SH-SY5Y (cell line): ENCODE data around the gene TBCEL.
A peak's percentile ranks its signal among the peaks of the same experiment; 100 is the strongest.

Experiments used
- GATA2 ChIP-seq: IDR thresholded peaks from 2 replicates; pipeline ENCODE4 v1.6.1; 2011; ENCODE audit warnings: mild to moderate bottlenecking, low read depth, low read length
- GATA3 ChIP-seq: IDR thresholded peaks from 2 replicates; pipeline ENCODE4 v1.6.1; 2011; ENCODE audit warnings: low read depth, mild to moderate bottlenecking, low read length, moderate library complexity

The TBCEL gene

DNA sequence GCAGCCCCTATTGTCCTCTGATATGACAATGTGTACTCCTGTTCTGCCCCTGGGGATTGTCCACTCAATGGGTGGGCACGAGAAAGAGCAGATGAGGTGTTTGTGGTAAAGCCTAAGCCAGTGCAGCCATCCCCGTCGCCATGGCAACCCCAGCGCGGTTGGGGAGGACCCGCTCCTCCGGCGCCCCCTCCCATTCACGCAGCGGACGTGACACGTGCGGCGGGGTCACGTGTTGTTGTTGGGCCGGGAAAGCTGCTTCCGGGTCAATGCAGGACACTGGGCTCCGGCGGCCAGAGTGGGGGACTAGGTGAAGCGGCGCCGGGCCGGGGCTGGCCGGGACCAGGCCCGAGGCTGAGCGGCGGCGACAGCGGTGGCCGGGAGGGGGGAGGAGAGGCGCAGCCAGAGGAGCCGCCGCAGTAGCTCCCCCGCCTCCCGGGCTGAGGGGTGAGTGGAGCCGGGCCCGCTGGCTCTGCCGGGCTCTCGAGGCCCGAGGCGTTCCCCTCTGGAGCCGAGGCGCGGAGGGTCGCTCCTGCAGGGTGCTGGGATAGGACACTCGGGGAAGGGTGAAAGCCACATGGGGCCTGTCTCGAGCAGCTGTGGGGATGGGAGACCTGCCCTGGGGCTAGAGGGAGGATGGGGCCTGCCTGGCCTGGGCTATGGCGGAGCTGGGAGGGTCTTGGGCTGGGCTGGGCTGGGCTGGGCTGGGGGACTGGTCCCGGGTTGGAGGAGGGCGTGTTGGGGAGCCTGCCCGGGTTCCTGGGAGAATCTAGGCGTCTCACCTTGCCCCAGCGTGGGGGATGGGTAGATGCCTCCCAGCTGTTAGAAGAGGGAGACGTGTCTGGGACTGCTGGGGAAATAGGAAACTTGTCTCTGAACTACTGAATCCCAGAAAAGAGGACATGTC, at the start of gene TBCEL:
TSS of gene TBCEL (plus strand) at position 255 of the 904 bp plus-strand sequence. CDS start 21,589 bp downstream, outside the sequence.
- no peak for TF ChIP-seq GATA2
- no peak for TF ChIP-seq GATA3

DNA sequence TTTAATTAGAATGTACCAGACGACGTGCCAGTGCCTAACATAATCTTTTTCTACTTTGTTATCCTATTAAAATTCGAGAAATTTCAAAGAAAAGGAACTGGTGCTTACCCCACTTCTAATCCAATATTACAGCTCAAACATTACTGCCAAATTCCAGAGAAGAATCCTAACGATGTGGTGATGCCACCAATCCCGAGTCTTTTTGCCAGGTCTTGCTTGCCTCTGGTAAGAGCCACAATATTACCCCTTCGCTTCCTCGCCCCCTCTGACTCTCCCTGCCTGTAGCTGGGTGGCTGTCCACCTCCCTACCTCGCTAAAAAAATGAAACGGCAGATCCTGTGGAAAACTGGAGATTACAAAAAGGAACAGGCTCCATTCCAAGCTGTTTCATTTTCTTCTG, 49.4 kb upstream of the TBCEL start:
- TF ChIP-seq GATA3 (no peak), GATA2 (no peak)

DNA sequence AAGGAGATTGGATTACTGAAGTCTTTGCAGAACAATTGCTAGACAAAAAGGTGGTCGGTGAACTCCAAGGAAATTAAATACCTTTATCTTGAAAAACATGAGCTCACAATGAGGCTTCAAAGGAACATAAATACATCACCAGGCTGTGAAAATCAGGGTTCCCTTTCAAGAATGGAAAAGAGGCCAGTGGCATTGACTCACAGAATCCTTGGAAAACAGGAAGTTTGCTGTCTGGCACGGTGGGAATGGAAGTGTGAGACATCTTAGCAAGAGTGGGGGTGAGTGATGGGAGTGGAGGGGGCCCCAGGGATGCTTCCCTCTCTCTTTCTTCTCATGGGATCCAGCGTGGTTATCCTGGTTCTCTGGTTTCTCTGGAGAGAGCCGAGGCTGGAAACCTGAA, 48.9 kb upstream of the TBCEL start:
- TF ChIP-seq GATA2, result no peak
- no peak for TF ChIP-seq GATA3

DNA sequence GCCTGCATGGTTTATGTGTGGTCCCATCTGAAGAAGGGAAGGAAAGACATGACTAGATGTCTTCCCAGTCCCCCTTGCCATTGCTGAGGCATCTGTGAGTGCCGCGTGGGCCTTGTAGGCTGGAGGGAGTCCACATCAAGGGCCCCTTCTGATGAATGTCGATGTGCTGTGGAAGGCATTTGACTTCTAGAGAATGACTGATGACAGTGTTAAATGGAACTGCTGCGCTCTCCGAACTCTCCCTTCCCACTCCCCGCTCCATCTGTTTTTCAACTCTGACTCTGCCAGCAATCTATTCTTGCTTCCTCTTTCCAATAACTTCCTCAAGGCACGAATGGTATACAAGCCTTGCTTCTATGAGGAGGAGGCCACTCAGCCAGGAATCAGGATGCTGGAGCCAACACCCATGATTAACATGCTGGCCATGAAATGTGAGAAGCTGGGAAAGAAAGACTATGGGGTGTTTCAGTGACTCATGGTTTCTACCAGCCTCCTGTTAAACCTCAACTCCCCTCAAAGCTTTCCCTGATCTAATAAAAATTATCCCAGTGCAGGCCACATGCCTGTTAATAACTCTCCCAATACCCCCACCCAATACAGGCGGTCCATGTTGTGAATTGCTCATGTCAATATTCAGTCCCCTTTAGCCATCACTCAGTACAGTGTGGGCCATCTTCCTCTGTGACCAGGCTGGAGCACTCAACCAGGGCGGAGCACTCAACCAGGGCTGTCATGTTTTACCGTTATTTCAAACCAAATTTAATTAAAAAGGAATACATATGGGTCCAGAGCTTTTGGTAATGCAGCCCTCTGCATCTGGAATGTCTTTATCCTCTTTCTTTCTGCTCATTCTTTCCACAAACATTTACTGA, 46.4 kb upstream of the TBCEL start:
- no peak for TF ChIP-seq GATA3
- no peak for TF ChIP-seq GATA2

- TF ChIP-seq GATA2, result no peak
- no peak for TF ChIP-seq GATA3
These were observed 45.2 kb upstream of the TBCEL start for GRCh38 chr11:120978701-120979100.

DNA sequence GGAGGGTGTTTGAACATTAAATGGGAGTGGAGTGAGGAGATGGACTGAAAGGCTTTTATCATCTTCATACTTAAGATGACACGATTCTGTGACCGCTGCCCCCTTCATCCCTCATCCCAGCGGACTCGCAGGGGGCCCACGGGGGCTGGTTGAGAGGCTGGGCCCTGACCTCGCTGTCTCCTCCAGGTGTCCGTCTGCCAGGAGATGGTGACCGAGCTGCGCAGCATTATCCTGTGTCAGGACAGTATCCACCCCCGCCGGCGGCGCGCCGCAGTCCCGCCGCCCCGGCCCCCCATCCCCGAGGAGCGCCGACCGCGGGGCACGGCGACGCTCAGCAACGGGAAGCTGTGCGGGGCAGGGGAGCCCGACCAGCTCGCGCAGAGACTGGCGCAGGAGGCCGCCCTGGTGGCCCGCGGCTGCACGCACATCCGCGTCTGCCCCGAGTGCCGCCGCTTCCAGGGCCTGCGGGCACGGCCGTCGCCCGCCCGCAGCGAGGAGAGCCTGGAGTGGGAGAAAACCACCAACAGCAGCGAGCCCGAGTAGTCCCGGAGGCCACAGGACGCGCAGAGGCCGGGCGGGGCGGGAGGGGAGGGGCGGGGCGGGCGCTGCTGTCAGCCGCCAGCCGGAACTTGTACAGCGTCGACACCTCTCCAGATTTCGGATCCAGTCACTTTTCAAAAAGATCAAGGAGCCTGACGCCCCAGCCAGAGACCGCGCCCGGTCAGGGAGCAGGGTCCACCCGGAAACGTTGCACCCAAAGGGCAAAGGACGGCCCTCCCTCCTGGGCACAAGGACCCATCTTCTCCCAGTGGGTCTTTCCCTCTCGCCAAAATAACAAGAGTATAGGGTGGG, 38.0 kb upstream of the TBCEL start:
- TF ChIP-seq GATA2, result no peak
- TF ChIP-seq GATA3, result no peak

DNA sequence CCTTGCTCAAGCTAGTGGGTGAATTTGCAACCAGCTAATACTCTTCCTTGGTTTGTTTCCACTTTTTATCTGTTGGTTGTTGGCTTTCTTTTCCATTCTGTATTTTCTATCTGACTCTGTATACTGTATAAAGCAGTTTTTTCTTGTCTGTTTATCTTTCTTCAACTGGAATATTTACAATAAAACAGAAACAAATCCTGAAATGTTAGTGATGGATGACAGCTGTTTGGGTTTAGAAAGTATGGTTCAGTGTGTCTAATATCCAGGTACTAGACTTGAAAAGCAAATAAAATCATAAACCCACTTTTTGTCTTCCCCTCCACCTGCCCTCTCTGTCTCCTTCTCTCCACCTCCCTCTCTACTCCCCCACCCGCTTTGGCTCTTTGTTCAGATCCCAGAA, 35.3 kb upstream of the TBCEL start:
- no peak for TF ChIP-seq GATA3

DNA sequence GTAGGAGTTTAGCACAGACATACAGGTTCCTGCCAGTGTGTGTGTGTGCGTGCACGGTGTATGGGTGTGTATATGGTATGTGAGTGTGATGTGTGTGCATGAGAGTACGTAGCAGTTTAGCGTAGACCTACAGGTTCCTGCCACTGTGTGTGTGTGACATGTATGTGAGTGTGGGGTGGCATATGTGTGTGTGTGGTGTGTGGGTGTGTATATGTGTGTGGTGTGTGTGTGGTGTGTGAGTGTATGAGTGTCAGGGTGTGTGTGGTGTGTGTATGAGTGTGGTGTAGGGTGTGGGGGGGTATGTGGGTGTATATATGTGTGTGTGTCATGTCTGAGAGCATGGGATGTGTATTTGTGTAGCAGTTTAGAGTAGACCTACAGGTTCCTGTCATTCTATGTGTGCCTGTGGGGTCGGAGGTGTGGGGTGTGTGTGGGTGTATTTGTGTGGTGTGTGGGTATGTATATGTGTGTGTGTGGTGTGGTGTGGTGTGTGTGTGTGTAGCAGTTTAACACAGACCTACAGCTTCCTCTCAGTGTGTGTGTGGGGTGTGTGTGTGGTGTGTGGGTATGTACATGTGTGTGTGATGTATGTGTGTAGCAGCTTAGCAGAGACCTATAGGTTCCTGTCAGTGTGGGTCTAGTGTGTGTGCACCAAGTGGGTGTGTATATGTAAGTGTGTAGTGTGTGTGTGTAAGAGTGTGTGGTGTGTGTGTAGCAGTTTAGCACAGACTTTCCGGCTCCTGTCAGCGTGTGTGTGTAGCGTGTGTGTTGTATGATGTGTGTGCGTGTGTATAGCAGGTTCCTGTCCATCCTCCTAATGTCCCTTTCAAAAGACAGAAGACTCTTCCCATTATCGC, 31.8 kb upstream of the TBCEL start:
- TF ChIP-seq GATA2 (no peak), GATA3 (no peak)

GRCh38 chr11:120994091-120994859, 29.6 kb upstream of the TBCEL start:
- TF ChIP-seq GATA3 (peak; percentile 88), GATA2 (peak; percentile 85)

GRCh38 chr11:120995184-120995583, 28.7 kb upstream of the TBCEL start:
- TF ChIP-seq GATA3 (peak; percentile 92), GATA2 (peak; percentile 91)

- TF ChIP-seq GATA3, result no peak
- no peak for TF ChIP-seq GATA2
These were observed 26.9 kb upstream of the TBCEL start for GRCh38 chr11:120996973-120997372.

GRCh38 chr11:120998581-120998980, 25.3 kb upstream of the TBCEL start:
- TF ChIP-seq GATA3 (no peak), GATA2 (no peak)
